ENCODE measurements around the gene PDK4. TPM values are rescaled to one million over a fixed set of nuclear protein-coding genes. Genes with fewer than 3 reads are reported as not detected.

The PDK4 gene
- total and polyA plus RNA-seq, 10 of the 15 experiments (the other 5 are each of a cell fraction or from before 2014, with no cell fraction given): 0.03 to 0.46 TPM; not detected in 8

DNA sequence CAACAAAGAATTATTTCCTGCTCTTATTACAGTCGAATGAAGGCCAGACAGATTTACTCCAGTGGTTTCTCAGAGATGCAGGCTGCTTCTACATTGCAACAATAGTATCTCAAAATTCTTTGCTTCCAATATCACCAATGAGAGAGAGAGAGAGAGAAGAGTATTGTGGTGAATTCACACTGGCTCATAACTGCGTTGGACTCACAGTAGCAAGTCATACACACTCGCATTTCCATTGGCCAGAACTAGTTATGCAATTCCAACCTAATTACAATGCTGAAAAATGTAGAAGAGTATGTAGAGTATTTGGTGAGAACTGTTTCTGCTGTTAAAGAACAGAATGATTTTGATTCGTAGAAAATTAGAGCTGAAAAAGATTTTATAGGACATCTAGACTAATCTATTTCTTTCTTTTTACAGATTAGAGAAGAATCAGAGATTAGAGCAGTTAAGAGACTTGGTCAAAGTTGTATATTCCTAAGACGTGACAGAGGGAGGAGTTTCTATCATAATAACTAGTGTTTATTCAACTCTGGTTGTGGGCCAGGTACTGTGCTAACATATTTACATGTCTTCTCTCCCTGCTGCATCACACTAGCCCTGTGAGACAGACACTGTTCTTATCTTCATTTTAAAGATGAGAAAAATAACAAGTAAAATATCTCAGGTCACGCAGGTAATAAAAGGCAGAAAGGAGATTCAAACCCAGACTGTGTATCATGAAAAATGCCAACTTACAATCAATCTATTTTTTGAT, 34.6 kb upstream of the PDK4 start (continued):
- TF ChIP-seq, protein P1, sequence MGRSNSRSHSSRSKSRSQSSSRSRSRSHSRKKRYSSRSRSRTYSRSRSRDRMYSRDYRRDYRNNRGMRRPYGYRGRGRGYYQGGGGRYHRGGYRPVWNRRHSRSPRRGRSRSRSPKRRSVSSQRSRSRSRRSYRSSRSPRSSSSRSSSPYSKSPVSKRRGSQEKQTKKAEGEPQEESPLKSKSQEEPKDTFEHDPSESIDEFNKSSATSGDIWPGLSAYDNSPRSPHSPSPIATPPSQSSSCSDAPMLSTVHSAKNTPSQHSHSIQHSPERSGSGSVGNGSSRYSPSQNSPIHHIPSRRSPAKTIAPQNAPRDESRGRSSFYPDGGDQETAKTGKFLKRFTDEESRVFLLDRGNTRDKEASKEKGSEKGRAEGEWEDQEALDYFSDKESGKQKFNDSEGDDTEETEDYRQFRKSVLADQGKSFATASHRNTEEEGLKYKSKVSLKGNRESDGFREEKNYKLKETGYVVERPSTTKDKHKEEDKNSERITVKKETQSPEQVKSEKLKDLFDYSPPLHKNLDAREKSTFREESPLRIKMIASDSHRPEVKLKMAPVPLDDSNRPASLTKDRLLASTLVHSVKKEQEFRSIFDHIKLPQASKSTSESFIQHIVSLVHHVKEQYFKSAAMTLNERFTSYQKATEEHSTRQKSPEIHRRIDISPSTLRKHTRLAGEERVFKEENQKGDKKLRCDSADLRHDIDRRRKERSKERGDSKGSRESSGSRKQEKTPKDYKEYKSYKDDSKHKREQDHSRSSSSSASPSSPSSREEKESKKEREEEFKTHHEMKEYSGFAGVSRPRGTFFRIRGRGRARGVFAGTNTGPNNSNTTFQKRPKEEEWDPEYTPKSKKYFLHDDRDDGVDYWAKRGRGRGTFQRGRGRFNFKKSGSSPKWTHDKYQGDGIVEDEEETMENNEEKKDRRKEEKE (IDR thresholded peaks at IDR 0.05): no peak
- no peak for TF ChIP-seq SUZ12 (IDR thresholded peaks at IDR 0.05; ENCODE audit: unreplicated experiment)
- no peak for TF ChIP-seq HDAC2 (IDR thresholded peaks at IDR 0.05)
- no peak for TF ChIP-seq PML (IDR thresholded peaks at IDR 0.05; ENCODE audit: low read length)
- TF ChIP-seq TCF12 (IDR thresholded peaks at IDR 0.05; ENCODE audit: low read depth, low read length): no peak

DNA sequence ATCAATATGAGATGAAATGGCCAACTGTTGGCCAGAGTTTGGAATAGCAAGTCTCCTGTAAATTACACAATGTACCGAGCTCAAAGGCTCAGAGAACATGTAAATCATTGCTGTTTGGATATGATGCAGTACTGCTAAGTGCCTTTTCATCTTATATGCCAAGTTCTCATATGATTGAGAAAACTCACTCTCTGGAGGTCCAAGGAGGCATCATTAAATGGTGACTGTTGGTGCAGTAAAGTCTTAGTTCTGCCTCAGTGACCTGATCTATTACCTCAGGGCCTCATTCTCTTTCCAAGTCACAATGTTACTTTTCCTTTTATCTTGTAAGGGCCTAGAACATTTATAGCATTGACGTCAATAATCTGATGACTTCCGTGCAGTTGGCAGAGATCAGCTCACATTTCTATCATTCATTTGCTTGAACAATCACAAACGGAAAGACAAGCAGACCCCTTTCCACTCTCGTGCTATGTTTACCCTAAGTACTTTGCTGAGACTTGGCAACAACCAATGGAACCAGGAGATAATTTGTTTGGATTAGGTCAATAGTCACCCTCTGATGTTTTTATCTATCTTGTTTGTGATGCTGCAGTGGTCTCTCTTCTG, 32.6 kb upstream of the PDK4 start:
- no peaks in the 10 kb centered on the region for H3K9me3 ChIP-seq (replicated peaks; ENCODE audit: control insufficient read depth, insufficient read depth, low read length)
- no peak overlapping the region for H2AFZ ChIP-seq (ENCODE audit: control insufficient read depth, low read depth, low read length)
- SMC1A ChIA-PET (ENCODE audit: uncharacterized antibody, unreplicated experiment): interaction anchor here (1.1 to 1.4 kb wide), 2 partner anchors 10 to 102 kb away, joined by 3 read pairs; no protein-coding TSS in a partner anchor
- H3K4me1 ChIP-seq (ENCODE audit: control insufficient read depth, insufficient read depth, low read length): no peaks in the 10 kb centered on the region
- H3K79me2 ChIP-seq (ENCODE audit: control insufficient read depth, insufficient read depth, low read length): no peaks in the 10 kb centered on the region
- H3K27me3 ChIP-seq (replicated peaks in 1 of 2; ENCODE audit: control insufficient read depth in 2 of 2, insufficient read depth in 2 of 2, low read length in 1 of 2): no peaks in the 10 kb centered on the region
- H3K27ac ChIP-seq (ENCODE audit: control insufficient read depth, insufficient read depth): no peak overlapping the region
- no TSS peak for BruUV-seq (replicated peaks)
- CTCF ChIA-PET: interaction anchor here (1.0 to 1.8 kb wide), 3 partner anchors 46 to 102 kb away, joined by 3 to 6 read pairs (median 4); no protein-coding TSS in a partner anchor
- H4K20me1 ChIP-seq (ENCODE audit: control insufficient read depth, insufficient read depth): no peaks in the 10 kb centered on the region
- POLR2A ChIA-PET: interaction anchor here (0.6 kb wide), 1 partner anchor 63 kb away, joined by 4 read pairs; no protein-coding TSS in a partner anchor
- H3K4me3 ChIP-seq: no peak overlapping the region
- H3K36me3 ChIP-seq (ENCODE audit: control insufficient read depth in 2 of 2, insufficient read depth in 2 of 2, low read length in 1 of 2): no peaks in the 10 kb centered on the region
- RAD21 ChIA-PET (ENCODE audit: unreplicated experiment): interaction anchor here (1.3 kb wide), 1 partner anchor 59 kb away, joined by 3 read pairs; no protein-coding TSS in a partner anchor
- no peak for DNase-seq (ENCODE audit: low read depth, low spot score)
- no peak for ATAC-seq
- H3K9ac ChIP-seq (ENCODE audit: control insufficient read depth, insufficient read depth, low read length): no peak overlapping the region
- in situ Hi-C loops (cut with MboI) (no loop called here), intact Hi-C loops (cut with micrococcal nuclease; ENCODE audit: unreplicated experiment) (no loop called here)
- FAIRE-seq: no peak
- WGBS (ENCODE audit: insufficient coverage, insufficient replicate concordance, low lambda C conversion rate, missing lambda C conversion rate): 48% methylated on average over 5 of the region's 5 CpGs
- no peak overlapping the region for H3K4me2 ChIP-seq (ENCODE audit: control insufficient read depth, insufficient read depth)
- TF ChIP-seq IKZF2 (IDR thresholded peaks at IDR 0.05) (no peak), HDAC6 (IDR thresholded peaks at IDR 0.05; ENCODE audit: unreplicated experiment) (no peak), CEBPB (IDR thresholded peaks at IDR 0.05; ENCODE audit: borderline replicate concordance in 1 of 2, low read depth in 2 of 2, low read length in 2 of 2) (no peak), ASH2L (IDR thresholded peaks at IDR 0.05; ENCODE audit: borderline replicate concordance, low read depth) (no peak), NFYA (IDR thresholded peaks at IDR 0.05; ENCODE audit: borderline replicate concordance, low read depth, low read length) (no peak), NFXL1 (IDR thresholded peaks at IDR 0.05; ENCODE audit: borderline replicate concordance) (no peak)
- TF ChIP-seq, protein P2, sequence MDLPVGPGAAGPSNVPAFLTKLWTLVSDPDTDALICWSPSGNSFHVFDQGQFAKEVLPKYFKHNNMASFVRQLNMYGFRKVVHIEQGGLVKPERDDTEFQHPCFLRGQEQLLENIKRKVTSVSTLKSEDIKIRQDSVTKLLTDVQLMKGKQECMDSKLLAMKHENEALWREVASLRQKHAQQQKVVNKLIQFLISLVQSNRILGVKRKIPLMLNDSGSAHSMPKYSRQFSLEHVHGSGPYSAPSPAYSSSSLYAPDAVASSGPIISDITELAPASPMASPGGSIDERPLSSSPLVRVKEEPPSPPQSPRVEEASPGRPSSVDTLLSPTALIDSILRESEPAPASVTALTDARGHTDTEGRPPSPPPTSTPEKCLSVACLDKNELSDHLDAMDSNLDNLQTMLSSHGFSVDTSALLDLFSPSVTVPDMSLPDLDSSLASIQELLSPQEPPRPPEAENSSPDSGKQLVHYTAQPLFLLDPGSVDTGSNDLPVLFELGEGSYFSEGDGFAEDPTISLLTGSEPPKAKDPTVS (IDR thresholded peaks at IDR 0.05; ENCODE audit: low read depth, low read length): no peak
- TF ChIP-seq, protein P3, sequence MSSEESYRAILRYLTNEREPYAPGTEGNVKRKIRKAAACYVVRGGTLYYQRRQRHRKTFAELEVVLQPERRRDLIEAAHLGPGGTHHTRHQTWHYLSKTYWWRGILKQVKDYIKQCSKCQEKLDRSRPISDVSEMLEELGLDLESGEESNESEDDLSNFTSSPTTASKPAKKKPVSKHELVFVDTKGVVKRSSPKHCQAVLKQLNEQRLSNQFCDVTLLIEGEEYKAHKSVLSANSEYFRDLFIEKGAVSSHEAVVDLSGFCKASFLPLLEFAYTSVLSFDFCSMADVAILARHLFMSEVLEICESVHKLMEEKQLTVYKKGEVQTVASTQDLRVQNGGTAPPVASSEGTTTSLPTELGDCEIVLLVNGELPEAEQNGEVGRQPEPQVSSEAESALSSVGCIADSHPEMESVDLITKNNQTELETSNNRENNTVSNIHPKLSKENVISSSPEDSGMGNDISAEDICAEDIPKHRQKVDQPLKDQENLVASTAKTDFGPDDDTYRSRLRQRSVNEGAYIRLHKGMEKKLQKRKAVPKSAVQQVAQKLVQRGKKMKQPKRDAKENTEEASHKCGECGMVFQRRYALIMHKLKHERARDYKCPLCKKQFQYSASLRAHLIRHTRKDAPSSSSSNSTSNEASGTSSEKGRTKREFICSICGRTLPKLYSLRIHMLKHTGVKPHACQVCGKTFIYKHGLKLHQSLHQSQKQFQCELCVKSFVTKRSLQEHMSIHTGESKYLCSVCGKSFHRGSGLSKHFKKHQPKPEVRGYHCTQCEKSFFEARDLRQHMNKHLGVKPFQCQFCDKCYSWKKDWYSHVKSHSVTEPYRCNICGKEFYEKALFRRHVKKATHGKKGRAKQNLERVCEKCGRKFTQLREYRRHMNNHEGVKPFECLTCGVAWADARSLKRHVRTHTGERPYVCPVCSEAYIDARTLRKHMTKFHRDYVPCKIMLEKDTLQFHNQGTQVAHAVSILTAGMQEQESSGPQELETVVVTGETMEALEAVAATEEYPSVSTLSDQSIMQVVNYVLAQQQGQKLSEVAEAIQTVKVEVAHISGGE (CRISPR knock-in tag; IDR thresholded peaks at IDR 0.05): no peak

Data from GM12878 (cell line).